ENCODE measurements around the gene TUBB6. TPM values are rescaled to one million over a fixed set of nuclear protein-coding genes. Genes with fewer than 3 reads are reported as not detected.

TUBB6 gene
- total and polyA plus RNA-seq, 5 donors from 2014 or later, result 0.22 to 2.4 (median 0.64) TPM; not detected in 1

DNA sequence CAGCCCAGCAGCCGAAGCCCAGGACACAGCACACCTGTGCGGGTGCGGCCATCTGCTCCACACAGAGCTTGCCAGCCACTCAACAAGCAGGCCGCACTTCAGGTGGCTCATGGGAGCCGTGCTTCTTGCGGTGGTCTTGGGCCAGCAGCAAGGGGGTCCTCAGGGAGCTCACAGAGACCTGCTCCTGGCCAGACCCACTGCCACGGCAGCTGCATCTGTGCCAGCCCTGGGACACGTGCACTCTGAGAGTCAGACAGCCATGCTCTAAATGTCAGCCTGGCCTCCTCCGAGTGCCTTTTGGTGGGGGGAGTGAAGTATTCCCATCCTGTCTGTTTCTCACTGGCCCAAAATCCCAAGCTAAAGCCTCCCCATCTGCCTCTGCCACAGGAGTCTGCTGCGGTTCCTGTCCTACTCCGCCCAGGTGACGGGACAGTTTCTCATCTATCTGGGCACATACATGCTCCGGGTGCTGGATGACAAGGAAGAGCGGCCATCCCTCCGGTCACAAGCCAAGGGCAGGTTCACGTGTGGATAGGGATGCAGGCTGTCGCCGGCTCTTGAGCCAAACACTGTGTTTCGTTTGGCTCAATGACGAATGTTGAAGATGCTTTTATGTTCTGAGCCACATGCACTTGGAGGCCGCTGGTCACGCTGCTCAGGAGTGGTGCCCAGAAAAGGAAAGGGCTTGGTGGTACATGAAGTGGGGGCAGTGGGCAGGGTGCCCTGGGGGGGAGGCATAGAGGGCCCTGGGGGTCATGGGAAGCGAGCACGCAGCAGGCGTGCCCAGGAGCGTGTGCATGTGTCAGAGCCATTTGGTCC, 31.1 kb upstream of the TUBB6 start:
- Histone ChIP-seq H3K27ac (ENCODE audit: insufficient read depth, low read length, poor library complexity, severe bottlenecking) (no peak overlapping the region), H3K4me1 (ENCODE audit: control insufficient read depth, insufficient read depth, low read length, poor library complexity, severe bottlenecking) (no peaks in the 10 kb centered on the region), H3K27me3 (ENCODE audit: control insufficient read depth, insufficient read depth, low read length) (no peaks in the 10 kb centered on the region), H3K9me3 (ENCODE audit: control insufficient read depth in 2 of 2, low read length in 2 of 2) (no peaks in the 10 kb centered on the region), H3K36me3 (ENCODE audit: control insufficient read depth, insufficient read depth, low read length) (no peaks in the 10 kb centered on the region), H3K4me3 (ENCODE audit: low read depth, low read length) (no peak overlapping the region)
- H3K4me3 Mint-ChIP-seq, result no peak overlapping the region
- DNase-seq (no peak), ATAC-seq (ENCODE audit: low read depth in 2 of 2) (no peak)
- H3K9me3 Mint-ChIP-seq, result no peaks in the 10 kb centered on the region
- peaks cover 18% of the 10 kb centered on the region for H3K27me3 Mint-ChIP-seq
- H3K36me3 Mint-ChIP-seq, result no peaks in the 10 kb centered on the region
- no peak overlapping the region for H3K27ac Mint-ChIP-seq
- H3K4me1 Mint-ChIP-seq, result peaks cover 0 to 2% (median 0%) of the 10 kb centered on the region in 4 donors

DNA sequence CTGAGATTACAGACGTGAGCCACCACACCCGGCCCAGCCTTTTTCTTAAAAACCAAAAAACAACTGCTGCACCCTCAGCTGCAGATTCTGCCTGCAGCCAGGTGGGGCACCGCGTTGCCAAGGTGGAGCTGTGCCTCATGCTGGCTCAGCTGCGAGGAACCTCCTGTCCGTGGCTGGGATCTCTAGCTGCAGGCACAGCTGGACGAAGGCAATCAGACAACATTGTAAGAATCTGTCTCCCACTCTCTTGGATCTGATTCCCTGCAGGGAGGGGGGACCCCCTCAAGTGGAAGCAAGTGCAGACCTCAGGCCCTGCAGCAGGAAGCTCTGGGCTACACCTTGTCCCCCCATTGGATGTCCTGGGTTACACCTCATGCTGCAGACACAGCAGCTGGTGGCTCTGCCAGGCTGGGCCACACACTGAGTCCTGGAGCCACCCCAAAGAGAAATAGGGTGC, 29.8 kb upstream of the TUBB6 start:
- no peaks in the 10 kb centered on the region for H3K9me3 ChIP-seq (ENCODE audit: control insufficient read depth in 2 of 2, low read length in 2 of 2)
- H3K9me3 Mint-ChIP-seq, result no peaks in the 10 kb centered on the region
- H3K27ac Mint-ChIP-seq, result no peak overlapping the region
- H3K36me3 ChIP-seq (ENCODE audit: control insufficient read depth, insufficient read depth, low read length), result no peaks in the 10 kb centered on the region
- no peaks in the 10 kb centered on the region for H3K27me3 ChIP-seq (ENCODE audit: control insufficient read depth, insufficient read depth, low read length)
- no peak overlapping the region for H3K27ac ChIP-seq (ENCODE audit: insufficient read depth, low read length, poor library complexity, severe bottlenecking)
- H3K4me3 ChIP-seq (ENCODE audit: low read depth, low read length), result no peak overlapping the region
- H3K36me3 Mint-ChIP-seq, result no peaks in the 10 kb centered on the region
- peak in 1 of 3 donors; percentile 15 for DNase-seq
- H3K4me1 Mint-ChIP-seq, result no peaks in the 10 kb centered on the region
- no peak overlapping the region for H3K4me3 Mint-ChIP-seq
- peaks cover 25% of the 10 kb centered on the region for H3K27me3 Mint-ChIP-seq
- no peaks in the 10 kb centered on the region for H3K4me1 ChIP-seq (ENCODE audit: control insufficient read depth, insufficient read depth, low read length, poor library complexity, severe bottlenecking)
- ATAC-seq (ENCODE audit: low read depth in 2 of 2), result no peak

DNA sequence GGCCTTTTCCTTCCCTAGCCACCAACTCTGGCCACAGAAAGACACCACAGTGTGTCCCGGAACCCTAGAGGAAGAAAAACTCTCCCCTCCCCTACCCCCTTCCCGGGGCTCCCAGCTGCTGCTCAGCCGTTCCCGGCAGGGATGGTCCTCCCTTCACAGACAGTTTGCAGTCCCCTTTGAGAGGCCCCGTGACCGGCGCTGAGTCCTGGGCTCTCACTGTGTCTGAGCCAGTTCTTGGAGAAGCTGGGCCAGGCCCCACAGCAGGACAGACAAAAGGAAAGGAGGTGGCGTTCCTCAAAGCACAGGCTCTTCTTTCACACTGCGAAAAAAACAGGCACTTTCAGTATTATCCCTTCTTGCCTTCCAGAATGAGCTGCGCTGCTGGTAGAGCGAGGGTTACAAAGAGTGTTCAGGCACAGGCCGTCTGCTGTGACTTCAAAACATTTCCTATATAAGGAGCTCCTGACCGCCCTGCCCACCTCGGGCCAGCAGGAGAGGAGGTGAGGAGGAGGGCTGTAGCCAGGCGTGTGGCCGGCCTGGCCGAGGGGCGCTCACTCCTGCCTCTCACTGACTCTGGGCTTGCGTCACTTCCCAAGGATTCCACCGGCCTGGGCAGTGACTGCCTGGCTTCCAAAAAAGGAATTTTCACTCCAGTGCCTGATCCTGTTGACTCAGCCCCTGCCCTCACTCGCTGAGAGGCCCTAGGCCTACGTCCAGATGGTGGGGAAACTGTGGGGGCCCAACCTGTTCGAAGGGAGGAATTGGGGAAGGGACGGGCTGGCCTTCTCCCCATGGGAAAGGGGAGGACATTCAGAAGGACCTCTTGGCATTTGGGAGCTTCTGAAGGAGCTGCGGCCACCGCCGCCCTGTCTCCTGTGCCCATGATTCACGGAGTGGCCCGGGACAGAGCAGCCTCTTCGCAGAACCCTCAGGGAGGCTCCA, 29.0 kb upstream of the TUBB6 start:
- Mint-ChIP-seq H3K9me3 (no peaks in the 10 kb centered on the region), H3K36me3 (no peaks in the 10 kb centered on the region), H3K27ac (no peak overlapping the region), H3K4me1 (no peaks in the 10 kb centered on the region), H3K4me3 (no peak overlapping the region), H3K27me3 (peaks cover 28% of the 10 kb centered on the region)
- Histone ChIP-seq H3K27ac (ENCODE audit: insufficient read depth, low read length, poor library complexity, severe bottlenecking) (no peak overlapping the region), H3K4me1 (ENCODE audit: control insufficient read depth, insufficient read depth, low read length, poor library complexity, severe bottlenecking) (no peaks in the 10 kb centered on the region), H3K36me3 (ENCODE audit: control insufficient read depth, insufficient read depth, low read length) (no peaks in the 10 kb centered on the region), H3K4me3 (ENCODE audit: low read depth, low read length) (no peak overlapping the region), H3K9me3 (ENCODE audit: control insufficient read depth in 2 of 2, low read length in 2 of 2) (no peaks in the 10 kb centered on the region), H3K27me3 (ENCODE audit: control insufficient read depth, insufficient read depth, low read length) (no peaks in the 10 kb centered on the region)
- ATAC-seq (ENCODE audit: low read depth in 2 of 2), result no peak
- no peak for DNase-seq

DNA sequence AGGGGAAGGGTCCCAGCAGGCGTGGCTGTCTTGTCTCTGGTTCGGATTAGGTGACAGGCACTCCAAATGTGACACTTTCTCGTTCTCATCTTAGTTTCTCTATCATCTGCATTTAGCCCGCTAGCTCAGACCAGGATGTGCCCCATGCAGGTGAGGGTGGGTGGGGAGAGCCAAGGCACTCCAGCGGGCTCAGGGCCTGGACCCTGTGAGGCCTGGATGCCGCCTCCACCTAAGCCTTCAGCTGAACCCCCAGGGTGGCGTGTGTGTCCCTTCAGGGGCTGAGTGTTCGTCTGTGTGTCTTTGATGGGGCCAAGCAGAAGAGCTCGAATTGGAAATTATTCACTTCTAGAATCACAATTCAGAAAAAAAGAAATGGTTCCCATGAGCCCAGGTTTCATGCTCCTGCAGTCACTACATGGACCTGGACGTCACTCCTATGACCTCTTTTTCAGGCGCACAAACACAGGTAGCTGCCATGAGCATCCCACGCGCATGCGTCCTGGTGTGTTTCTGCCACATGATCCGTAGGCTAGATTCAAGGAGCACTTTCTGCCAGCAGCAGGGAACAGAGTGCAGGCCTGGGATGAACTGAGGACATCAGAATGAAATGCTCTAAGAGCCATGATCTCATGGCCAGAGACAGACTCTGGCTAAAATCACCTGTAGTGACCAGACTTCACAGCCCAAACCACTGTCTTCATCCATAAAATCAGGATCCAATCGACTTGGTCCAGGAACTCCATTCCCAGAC, 28.1 kb upstream of the TUBB6 start:
- Mint-ChIP-seq H3K36me3 (no peaks in the 10 kb centered on the region), H3K4me1 (no peaks in the 10 kb centered on the region), H3K9me3 (no peaks in the 10 kb centered on the region), H3K4me3 (no peak overlapping the region), H3K27me3 (peaks cover 30% of the 10 kb centered on the region), H3K27ac (no peak overlapping the region)
- Histone ChIP-seq H3K36me3 (ENCODE audit: control insufficient read depth, insufficient read depth, low read length) (no peaks in the 10 kb centered on the region), H3K9me3 (ENCODE audit: control insufficient read depth in 2 of 2, low read length in 2 of 2) (no peaks in the 10 kb centered on the region), H3K4me1 (ENCODE audit: control insufficient read depth, insufficient read depth, low read length, poor library complexity, severe bottlenecking) (no peaks in the 10 kb centered on the region), H3K4me3 (ENCODE audit: low read depth, low read length) (no peak overlapping the region), H3K27me3 (ENCODE audit: control insufficient read depth, insufficient read depth, low read length) (no peaks in the 10 kb centered on the region), H3K27ac (ENCODE audit: insufficient read depth, low read length, poor library complexity, severe bottlenecking) (no peak overlapping the region)
- DNase-seq (no peak), ATAC-seq (ENCODE audit: low read depth in 2 of 2) (no peak)

DNA sequence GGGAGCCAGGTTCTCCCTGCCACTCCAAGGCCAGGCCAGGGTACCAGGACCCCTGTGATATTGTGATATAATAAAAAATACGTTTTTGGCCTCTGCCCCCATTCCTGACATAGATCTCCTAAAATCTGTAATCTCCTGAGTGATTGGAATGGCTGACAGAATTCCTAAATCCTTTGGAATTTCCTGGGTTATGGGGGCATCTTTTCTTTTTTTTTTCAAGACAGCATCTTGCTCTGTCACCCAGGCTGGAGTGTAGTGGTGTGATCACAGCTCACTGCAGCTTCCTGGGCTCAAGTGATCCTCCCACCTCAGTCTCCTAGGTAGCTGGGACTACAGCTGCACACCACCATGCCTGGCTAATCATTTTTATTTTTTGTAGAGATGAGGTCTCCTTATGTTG, 26.2 kb upstream of the TUBB6 start:
- no peaks in the 10 kb centered on the region for H3K9me3 Mint-ChIP-seq
- ATAC-seq (ENCODE audit: low read depth in 2 of 2) (no peak), DNase-seq (no peak)
- no peak overlapping the region for H3K27ac Mint-ChIP-seq
- Histone ChIP-seq H3K4me3 (ENCODE audit: low read depth, low read length) (no peak overlapping the region), H3K36me3 (ENCODE audit: control insufficient read depth, insufficient read depth, low read length) (no peaks in the 10 kb centered on the region), H3K4me1 (ENCODE audit: control insufficient read depth, insufficient read depth, low read length, poor library complexity, severe bottlenecking) (no peaks in the 10 kb centered on the region), H3K9me3 (ENCODE audit: control insufficient read depth in 2 of 2, low read length in 2 of 2) (no peaks in the 10 kb centered on the region), H3K27ac (ENCODE audit: insufficient read depth, low read length, poor library complexity, severe bottlenecking) (no peak overlapping the region), H3K27me3 (ENCODE audit: control insufficient read depth, insufficient read depth, low read length) (no peaks in the 10 kb centered on the region)
- no peaks in the 10 kb centered on the region for H3K36me3 Mint-ChIP-seq
- no peak overlapping the region for H3K4me3 Mint-ChIP-seq
- no peaks in the 10 kb centered on the region for H3K4me1 Mint-ChIP-seq
- peaks cover 39% of the 10 kb centered on the region for H3K27me3 Mint-ChIP-seq

DNA sequence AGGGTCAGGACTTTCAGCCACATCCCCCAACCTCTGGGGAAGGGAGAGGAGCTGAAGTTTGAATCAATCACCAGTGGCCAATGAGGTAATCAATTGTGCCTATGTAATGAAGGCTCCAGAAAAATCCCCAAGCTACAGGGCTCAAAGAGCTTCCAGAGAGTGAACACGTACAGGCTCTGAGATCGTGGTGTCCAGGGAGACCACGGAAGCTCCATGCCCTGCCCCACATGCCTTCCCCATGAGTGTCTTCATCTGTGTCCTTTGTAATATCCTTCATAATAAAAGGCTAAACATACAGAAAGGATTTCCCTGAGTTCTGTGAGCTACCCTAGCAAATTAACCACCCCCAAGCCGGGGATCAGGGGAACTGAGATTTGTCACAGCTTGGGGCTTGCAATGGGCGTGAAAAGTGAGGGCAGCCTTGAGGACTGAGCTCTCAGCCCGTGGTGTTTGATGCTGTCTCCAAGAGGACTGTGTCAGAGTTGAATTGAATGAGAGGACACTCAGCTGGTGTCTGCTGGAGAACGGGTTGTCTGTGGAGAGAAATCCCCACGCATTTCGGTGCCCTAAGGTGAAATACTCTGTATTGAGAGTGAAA, 25.5 kb upstream of the TUBB6 start:
- Histone ChIP-seq H3K4me3 (ENCODE audit: low read depth, low read length) (no peak overlapping the region), H3K27ac (ENCODE audit: insufficient read depth, low read length, poor library complexity, severe bottlenecking) (no peak overlapping the region), H3K36me3 (ENCODE audit: control insufficient read depth, insufficient read depth, low read length) (no peaks in the 10 kb centered on the region), H3K27me3 (ENCODE audit: control insufficient read depth, insufficient read depth, low read length) (no peaks in the 10 kb centered on the region), H3K4me1 (ENCODE audit: control insufficient read depth, insufficient read depth, low read length, poor library complexity, severe bottlenecking) (no peaks in the 10 kb centered on the region), H3K9me3 (ENCODE audit: control insufficient read depth in 2 of 2, low read length in 2 of 2) (no peaks in the 10 kb centered on the region)
- no peak overlapping the region for H3K27ac Mint-ChIP-seq
- DNase-seq (no peak), ATAC-seq (ENCODE audit: low read depth in 2 of 2) (no peak)
- peaks cover 39% of the 10 kb centered on the region for H3K27me3 Mint-ChIP-seq
- no peak overlapping the region for H3K4me3 Mint-ChIP-seq
- H3K36me3 Mint-ChIP-seq, result no peaks in the 10 kb centered on the region
- no peaks in the 10 kb centered on the region for H3K9me3 Mint-ChIP-seq
- H3K4me1 Mint-ChIP-seq, result no peaks in the 10 kb centered on the region

DNA sequence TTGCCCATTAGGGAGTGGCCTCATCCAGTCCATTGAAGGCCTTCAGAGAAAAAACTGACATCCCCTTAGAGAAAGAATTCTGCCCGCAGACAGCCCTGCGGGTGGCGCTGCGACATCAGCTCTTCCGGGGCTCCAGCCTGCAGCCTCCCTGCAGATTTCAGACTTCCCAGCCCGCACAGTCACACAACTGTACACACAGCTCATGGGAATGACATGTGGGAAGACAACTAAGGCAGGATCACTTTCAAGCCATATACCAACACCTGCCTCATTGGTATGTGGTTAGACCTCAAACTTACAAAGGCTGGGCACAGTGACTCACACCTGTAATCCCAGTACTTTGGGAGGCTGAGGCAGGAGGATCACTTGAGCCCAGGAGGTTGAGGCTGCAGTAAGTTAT, 24.8 kb upstream of the TUBB6 start:
- Mint-ChIP-seq H3K9me3 (no peaks in the 10 kb centered on the region), H3K36me3 (no peaks in the 10 kb centered on the region), H3K4me3 (no peak overlapping the region), H3K27ac (no peak overlapping the region), H3K4me1 (no peaks in the 10 kb centered on the region), H3K27me3 (peaks cover 46% of the 10 kb centered on the region)
- Histone ChIP-seq H3K9me3 (ENCODE audit: control insufficient read depth in 2 of 2, low read length in 2 of 2) (no peaks in the 10 kb centered on the region), H3K4me1 (ENCODE audit: control insufficient read depth, insufficient read depth, low read length, poor library complexity, severe bottlenecking) (no peaks in the 10 kb centered on the region), H3K27me3 (ENCODE audit: control insufficient read depth, insufficient read depth, low read length) (no peaks in the 10 kb centered on the region), H3K27ac (ENCODE audit: insufficient read depth, low read length, poor library complexity, severe bottlenecking) (no peak overlapping the region), H3K36me3 (ENCODE audit: control insufficient read depth, insufficient read depth, low read length) (no peaks in the 10 kb centered on the region), H3K4me3 (ENCODE audit: low read depth, low read length) (no peak overlapping the region)
- DNase-seq (no peak), ATAC-seq (ENCODE audit: low read depth in 2 of 2) (no peak)
